Stimulated activated CD8-positive, alpha-beta memory T cell treated with anti-CD3 and anti-CD28 coated beads, Interleukin-7, amount 100 ng/mL, for 4 hours (primary cell): ENCODE results near the gene ITPR3.

Experiments
- DNase-seq, 2 donors: peaks; one replicate each; pipeline ENCODE4 v3.0.0-alpha.2; 2020; ENCODE audit warnings: low read depth in 2 of 2

The ITPR3 gene

DNA sequence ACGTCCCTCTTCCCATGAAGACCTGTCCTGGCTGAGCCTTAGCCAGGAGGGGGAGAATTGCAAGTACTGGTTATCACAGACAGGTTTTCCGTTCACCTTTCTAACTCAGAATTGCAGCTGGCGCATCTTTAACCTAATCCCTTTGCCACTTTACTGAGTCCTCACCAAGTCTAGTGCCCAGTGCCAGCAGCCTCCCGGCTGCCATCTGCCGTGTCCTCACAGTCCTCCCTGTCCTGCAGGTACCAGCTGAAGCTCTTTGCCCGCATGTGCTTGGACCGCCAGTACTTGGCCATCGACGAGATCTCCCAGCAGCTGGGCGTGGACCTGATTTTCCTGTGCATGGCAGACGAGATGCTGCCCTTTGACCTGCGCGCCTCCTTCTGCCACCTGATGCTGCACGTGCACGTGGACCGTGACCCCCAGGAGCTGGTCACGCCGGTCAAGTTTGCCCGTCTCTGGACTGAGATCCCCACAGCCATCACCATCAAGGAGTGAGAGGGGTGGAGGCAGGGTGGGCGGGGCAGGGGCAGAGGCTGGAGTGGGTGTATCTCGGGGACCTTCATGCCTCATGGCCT lies 49.1 kb downstream of the ITPR3 start:
- DNase-seq, result no peak

DNA sequence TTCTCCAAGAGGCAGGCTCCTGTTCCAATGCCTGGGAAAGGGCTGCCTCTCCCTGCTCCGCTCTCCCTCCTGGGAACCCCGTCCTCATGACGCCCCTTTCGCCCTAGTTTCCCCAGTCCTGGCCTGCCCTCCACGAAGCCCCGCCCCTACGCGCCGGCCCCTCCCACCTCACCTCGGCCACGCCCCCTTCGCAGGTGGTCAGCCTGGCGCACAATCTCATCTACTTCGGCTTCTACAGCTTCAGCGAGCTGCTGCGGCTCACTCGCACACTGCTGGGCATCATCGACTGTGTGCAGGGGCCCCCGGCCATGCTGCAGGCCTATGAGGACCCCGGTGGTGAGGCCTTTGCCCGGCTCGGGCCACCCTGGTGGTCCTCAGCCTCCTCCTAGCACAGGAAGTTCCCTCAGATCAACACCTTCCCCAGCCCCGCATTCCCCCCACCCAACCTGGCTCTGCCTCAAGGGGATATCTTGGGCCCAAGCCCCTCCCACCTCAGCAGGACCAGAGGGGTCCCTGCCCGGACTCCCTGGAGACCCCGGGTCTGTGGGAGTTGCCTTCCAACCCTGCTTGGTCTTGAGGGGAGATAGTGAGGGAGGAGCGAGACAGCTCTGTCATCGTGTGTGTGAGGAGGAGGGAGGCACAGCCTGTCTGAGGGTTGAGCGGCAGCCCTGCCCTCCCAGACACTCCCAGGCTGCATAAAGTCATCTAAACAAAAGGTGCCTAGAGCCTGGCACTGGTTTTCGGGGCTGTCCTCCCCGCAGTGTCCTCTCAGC lies 50.0 kb downstream of the ITPR3 start:
- no peak for DNase-seq

DNA sequence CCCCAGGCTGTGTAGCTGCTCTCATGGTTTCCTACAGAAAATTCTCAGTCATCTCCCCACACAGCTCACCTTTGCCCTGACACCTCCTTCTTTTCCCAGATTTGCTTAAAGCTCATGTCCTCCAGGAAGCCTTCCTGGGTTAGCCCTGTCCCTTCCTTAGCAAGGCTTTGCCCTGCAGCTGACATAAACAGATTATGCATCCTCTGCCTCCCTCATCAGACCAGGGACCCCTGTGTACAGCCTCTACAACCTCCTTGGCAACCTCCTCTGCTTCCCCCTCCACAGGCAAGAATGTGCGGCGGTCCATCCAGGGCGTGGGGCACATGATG lies 50.6 kb downstream of the ITPR3 start:
- no peak for DNase-seq

DNA sequence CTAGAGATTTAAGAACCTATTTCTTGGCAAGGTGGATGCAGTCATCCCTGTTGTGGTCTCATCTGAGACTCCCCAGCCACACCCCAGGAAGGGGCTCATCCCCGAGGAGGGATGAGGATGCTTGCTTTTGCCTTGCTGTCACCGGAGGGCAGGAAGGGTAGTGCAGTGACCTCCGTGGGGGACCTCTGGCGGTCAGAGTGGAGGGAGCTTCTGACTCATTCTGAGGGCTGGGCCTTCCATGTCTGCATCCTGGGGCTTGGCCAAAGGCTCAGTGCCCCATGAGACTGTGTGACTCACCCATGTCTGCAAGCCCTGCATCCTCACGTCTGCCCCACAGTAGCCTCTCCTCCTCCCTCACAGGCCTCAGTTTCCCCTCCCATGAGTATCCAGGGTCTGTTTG lies 51.7 kb downstream of the ITPR3 start:
- DNase-seq, result no peak

DNA sequence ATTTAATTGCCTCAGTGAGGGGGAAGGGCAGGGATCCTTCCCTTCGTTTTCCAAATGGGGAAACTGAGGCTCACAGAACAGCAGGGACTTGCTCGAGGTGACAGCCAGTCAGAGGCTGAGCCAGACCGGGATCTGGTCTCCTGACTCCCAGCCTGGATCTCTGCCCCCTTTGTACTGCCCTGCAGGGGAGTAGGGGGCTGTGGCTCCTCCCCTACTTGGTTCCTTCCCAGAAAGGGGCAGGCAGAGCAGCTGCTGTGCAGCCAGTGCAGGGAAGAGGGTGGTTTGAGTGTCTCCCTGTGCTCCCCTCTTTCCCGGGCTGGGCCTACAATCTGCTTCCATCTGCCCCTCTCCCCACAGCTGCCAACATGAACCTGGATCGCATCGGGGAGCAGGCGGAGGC lies 52.7 kb downstream of the ITPR3 start:
- DNase-seq, result no peak

DNA sequence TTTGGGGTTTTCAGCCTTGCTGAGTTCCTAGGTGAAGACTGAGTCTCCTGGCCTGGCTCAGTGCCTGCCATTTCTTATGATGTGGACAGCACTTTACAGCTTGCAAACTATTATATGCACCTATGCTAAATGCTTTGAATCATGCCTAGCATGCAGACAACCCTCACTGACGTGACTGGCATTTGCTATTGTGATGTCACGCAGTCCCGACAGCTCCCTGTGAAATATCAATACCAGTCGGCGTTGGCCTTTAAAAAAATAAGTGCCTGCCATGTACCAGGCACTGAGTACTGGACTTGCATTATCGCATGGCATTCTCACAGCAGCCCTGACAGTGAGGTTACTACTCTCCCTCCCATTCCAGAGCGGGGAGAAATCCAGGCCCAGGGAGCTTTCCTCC lies 54.8 kb downstream of the ITPR3 start:
- no peak for DNase-seq

DNA sequence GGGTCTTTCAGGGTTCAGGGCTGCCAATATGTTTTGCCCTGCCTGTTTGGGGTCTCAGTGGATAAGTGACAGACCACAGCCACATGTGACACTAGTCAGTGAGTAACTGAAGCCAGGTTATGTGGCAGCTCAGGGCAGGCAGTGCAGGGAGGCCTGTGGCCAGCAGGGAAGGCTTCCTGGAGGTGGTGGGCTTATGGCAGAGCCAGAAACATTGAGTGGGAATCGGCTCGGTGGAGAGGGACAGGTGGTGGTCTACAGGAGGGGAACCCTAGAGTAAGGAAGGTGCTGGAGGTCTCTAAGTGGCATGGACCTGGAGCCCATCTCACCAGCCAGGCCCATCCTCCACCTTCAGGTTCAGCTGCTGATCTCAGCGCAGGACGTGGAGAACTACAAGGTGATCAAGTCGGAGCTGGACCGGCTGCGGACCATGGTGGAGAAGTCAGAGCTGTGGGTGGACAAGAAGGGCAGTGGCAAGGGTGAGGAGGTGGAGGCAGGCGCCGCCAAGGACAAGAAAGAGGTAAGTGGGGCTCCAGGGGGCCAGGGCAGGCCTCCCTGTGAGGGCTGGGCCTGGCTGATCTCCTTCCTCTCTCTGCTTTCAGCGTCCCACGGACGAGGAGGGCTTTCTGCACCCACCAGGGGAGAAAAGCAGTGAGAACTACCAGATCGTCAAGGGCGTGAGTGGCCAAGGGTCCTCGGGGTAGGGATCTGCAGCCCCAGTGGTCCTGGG lies 55.5 kb downstream of the ITPR3 start:
- DNase-seq, result no peak

DNA sequence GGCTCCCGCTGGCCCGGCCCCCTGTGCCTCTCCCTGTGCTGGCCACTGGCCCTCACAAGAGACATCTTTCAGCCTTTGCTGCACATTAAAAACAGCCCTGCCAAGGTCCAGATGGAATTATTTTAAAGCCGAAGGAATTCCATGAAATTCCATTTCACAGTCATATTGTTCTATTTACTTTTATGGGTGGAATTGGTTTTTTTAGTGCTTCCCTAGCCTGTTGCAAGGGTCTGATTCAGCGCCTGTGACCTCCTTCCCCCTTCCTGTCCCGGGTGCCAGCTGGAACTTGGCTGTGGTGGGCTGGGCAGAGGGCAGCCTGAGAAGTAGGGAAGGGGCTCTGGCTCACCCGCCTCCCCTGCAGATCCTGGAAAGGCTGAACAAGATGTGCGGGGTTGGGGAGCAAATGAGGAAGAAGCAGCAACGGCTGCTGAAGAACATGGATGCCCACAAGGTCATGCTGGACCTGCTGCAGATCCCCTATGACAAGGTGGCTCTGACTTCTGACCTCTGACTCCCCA lies 56.1 kb downstream of the ITPR3 start:
- DNase-seq, result no peak

DNA sequence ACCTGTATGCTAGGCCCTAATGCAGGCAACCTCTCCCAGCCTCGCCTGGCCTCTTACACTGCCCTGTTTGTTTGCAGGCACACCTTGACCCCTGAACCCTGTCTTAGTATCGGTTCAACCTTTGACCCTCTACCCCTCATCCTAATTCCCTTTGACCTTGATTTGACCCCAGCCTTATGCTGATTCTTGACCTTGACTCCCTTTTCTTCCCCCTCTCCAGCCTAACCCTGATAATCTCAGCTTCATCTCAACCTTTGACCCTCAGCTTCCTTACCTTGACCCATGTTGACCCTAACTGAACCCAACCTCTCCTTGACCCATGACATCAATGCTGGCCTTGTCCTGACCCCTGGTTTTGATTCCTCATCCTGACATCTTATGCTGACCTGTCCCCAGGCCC lies 56.6 kb downstream of the ITPR3 start:
- DNase-seq, result no peak

DNA sequence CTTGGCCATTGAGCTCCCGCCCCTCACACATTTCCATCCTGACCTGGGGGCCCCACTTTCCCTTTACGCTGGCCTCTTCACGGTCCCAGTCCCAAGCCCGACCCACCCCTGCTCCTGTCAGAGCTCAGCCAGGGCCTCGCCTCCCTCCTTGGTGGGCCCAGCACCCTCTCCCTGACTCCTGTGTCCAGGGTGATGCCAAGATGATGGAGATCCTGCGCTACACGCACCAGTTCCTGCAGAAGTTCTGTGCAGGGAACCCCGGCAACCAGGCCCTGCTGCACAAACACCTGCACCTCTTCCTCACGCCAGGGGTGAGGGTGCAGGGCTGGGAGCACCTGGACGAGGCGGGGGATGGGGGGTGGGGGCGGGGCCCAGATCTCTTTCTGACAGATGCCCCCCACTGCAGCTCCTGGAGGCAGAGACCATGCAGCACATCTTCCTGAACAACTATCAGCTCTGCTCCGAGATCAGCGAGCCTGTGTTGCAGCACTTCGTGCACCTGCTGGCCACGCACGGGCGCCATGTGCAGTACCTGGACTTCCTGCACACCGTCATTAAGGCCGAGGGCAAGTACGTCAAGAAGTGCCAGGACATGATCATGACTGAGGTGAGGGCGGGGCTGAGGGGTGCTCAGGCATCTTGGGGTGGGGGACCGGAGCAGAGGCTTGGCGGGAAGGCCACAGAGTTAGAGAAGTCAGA lies 57.3 kb downstream of the ITPR3 start:
- DNase-seq, result no peak

DNA sequence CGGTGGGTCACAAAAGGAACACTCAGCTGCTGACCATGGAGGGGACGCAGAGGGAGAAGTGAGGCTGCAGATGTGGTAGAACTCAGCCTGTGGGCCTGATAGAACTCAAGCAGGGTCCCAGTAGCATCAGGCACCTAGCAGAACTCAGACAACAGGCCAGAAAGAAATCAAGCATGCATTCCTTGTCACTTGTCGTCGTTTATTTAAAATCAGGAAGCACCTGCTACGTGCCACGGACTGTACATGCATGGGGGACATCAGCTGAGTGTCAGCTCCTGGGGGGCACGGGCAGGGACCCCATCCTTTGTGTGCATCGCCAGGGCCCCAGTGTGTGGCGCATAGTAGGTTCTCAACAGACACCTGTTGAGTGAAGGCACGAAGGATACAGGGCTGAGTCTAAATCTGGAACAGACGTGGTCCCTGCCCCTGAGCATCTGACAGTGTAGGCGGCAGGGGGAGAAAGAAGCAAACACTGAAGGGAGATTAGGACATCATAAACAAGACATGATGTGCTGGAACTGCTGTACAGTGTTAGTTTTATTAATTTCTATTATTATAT lies 57.9 kb downstream of the ITPR3 start:
- no peak for DNase-seq

DNA sequence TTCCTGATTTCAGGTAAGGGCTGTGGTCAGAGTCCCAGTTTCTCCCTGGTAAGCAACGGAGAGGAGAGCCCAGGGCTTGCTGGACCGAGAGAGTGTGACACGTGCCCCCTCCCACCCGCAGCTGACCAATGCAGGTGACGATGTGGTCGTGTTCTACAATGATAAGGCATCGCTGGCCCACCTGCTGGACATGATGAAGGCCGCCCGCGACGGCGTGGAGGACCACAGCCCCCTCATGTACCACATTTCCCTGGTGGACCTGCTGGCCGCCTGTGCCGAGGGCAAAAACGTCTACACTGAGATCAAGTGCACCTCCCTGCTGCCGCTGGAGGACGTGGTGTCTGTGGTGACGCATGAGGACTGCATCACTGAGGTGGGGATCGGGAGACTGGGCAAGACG lies 58.6 kb downstream of the ITPR3 start:
- no peak for DNase-seq

DNA sequence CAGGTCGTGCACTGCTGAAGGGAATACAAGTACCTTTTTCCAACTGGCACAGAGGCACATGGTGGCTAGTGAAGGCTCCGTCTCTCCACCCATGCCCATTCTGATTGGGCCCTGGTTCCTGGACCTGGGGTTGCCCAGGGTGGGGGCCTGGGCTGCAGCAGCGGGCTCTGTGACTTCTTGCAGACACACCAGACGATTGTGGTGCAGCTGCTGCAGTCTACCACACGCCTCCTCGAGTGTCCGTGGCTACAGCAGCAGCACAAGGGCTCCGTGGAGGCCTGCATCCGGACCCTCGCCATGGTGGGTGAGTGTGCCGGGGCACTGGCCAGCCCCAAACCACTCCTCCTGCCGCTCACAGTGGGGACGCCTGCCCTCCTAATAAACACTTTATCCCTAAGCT lies 61.2 kb downstream of the ITPR3 start:
- no peak for DNase-seq

DNA sequence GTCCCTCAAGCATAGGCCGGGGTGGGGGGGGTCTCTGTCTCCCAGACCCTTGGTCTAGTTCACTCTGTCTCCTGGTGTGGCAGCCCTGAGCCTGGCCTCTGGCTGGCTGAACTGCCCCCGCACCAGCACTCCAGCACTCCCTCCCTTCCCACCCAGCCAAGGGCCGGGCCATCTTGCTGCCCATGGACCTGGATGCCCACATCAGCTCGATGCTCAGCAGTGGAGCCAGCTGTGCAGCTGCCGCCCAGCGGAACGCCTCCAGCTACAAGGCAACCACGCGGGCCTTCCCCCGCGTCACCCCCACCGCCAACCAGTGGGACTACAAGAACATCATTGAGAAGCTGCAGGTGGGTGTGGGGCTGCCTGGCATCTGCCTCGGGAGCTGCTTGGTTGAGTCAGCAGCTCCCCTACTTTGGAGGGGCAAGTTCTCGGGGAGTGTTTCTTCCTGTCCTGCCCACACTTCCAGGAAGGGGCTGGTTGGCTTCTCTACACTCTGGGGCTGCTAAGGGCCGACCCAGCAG lies 62.0 kb downstream of the ITPR3 start:
- peak; percentile 45 to 71 for DNase-seq

DNA sequence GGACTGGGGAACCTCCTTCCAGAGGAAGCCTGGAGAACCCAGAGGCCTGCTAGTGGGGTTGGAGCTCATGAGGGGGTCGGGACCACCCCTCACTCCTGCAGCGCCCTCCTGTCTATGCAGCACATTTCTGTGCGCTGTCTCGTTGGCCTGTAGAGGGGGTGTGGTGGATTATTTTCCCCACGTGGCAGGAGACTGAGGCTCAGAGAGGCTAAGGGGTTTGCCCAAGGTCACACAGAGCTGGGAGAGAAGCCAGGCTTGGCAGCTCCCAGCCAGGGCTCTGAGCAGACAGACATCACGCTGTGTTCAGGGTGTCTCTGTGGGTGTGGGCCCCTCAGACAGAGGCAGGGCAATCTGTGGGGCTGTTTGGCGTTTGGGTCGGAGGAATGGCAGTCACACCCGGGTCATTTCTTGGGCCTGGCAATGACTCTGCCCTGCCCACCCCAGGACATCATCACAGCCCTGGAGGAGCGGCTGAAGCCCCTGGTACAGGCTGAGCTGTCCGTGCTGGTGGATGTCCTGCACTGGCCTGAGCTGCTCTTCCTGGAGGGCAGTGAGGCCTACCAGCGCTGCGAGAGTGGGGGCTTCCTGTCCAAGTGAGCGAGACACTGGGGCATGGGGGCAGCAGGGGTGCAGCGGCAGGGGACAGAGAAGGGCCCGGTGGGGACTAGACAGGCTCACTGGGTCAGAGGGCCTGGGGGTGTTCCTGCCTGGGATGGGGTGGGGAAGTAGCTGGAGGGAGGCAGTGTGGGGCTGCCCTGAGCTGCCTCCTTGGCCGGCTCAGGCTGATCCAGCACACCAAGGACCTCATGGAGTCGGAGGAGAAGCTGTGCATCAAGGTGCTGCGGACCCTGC lies 62.7 kb downstream of the ITPR3 start:
- no peak for DNase-seq

DNA sequence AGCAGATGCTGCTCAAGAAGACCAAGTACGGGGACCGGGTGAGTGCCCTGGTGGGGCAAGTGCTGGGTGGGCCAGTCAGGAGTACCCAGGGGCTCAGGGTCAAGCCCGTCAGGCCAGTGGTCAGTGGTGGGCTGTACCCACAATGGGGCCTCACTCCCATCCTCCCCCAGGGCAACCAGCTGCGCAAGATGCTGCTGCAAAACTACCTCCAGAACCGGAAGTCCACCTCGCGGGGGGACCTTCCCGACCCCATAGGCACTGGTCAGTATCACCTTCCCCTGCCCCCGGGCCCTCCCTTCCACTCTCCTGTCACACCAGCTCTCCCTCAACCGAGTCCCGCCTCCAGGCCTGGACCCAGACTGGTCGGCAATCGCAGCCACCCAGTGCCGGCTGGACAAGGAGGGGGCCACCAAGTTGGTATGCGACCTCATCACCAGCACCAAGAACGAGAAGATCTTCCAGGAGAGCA lies 63.3 kb downstream of the ITPR3 start:
- DNase-seq, result no peak

DNA sequence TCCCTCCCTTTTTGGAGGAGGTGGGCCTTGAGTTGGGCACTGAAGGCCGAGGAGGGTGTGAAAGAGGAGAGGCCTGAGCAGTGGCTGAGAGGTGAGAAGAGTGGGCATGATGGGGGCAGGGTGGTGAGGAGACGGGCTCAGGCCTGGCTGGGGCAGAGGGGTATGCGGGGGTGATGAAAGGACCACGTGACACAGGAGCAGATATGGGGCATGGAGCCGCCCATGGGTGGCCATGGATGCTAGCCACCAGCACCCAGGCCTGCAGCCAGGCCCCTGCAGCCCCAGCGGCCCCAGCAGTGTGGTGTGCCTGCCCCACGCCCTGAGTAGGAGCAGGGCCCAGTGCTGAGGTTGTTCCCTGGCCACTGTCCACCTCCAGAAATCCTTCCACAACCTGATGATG lies 63.9 kb downstream of the ITPR3 start:
- DNase-seq, result no peak

DNA sequence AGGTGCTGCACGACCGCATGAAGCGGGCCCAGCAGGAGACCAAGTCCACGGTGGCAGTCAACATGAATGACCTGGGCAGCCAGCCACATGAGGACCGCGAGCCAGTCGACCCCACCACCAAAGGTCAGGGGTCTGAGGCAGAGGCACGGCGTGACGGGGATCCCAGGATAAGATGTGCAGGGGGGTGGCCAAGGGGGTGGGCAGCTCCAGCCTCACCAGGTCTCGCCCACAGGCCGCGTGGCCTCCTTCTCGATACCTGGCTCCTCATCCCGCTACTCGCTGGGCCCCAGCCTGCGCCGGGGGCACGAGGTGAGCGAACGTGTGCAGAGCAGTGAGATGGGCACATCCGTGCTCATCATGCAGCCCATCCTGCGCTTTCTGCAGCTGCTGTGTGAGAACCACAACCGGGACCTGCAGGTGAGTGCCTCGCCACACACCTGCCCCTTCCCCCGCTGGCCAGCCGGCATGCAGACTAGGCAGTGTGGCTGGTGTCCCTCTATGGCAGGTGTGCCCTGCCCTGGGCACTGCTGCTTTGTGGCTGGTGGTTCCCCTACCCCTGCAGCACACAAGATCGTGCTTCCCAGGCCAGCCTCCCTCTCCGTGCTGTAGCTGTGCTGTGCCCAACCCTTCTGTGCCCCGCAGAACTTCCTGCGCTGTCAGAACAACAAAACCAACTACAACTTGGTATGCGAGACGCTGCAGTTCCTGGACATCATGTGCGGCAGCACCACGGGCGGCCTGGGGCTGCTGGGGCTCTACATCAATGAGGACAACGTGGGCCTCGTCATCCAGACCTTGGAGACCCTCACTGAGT lies 64.5 kb downstream of the ITPR3 start:
- DNase-seq, result no peak

DNA sequence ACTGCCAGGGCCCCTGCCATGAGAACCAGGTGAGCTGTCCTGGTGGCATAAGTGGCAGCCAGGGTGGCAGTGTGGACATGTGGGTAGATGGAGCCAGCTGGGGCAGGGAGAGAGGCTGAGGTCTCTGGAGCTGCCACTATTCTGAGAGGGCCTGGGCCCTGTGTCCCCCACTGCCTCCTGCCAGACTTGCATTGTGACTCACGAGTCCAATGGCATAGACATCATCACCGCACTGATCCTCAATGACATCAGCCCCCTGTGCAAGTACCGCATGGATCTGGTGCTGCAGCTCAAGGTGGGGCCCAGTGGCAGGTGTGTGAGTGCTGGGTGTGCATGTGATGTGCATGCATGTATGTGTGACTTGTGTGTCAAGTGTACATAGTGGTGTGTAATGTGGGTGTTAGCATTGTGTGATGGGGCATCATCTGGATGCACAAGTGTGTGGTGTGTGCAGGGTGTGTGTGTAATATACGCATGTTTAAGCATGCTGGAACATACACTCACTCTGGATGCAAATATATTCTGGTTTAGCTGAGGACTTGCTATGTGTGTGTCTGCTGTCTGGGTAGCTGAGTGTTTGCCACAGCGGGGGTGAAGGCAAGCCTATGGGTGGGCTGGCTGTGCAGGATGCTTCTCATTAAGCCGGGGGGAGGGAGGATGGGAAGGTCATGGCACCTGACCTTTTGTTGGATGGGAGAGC lies 65.3 kb downstream of the ITPR3 start:
- no peak for DNase-seq
